Peyer's patch (tissue), 4 donors: ENCODE data around the gene ETV4. TPM values are rescaled to one million over a fixed set of nuclear protein-coding genes. Genes with fewer than 3 reads are reported as not detected.
A peak's percentile ranks its signal among the peaks of the same experiment; 100 is the strongest.

Experiments used
- DNase-seq, 3 donors: peaks; one replicate each; pipeline ENCODE4 v3.0.0-alpha.2; 2017 to 2019
- H3K27ac ChIP-seq, 4 donors: fragments of 200-600 bp; sonication (generic); one replicate each; pipeline ENCODE4 v1.5.1; 2016 to 2019
- H3K27me3 ChIP-seq, 2 donors: fragments of 200-600 bp; sonication (generic); one replicate each; pipeline ENCODE4 v1.5.1; 2019
- H3K36me3 ChIP-seq, 3 donors: fragments of 200-600 bp; sonication (generic); one replicate each; pipeline ENCODE4 v1.5.1; 2016 to 2019
- H3K4me1 ChIP-seq, 4 donors: fragments of 200-600 bp; sonication (generic); one replicate each; pipeline ENCODE4 v1.5.1; 2016 to 2019
- H3K4me3 ChIP-seq, 4 donors: fragments of 200-600 bp; sonication (generic); 1 replicate in 3 of 4; 2 replicates in 1 of 4; pipeline ENCODE4 v1.5.1; 2016 to 2019; ENCODE audit warnings: mild to moderate bottlenecking in 1 of 4
- H3K9me3 ChIP-seq, 4 donors: fragments of 200-600 bp; sonication (generic); one replicate each; pipeline ENCODE4 v1.5.1; 2016 to 2019; ENCODE audit warnings: mild to moderate bottlenecking in 1 of 4
- CTCF ChIP-seq, 6 experiments: fragments of 450-650 bp in 4 of 6; fragments of 200-600 bp in 2 of 6; sonication (generic) in 1 of 6; IDR thresholded peaks; one replicate each; pipeline ENCODE4 v1.5.1; 2017 to 2019; ENCODE audit warnings: antibody characterized with exemption in 6 of 6, mild to moderate bottlenecking in 3 of 6, moderate library complexity in 1 of 6
- POLR2A ChIP-seq, 2 donors: fragments of 450-650 bp; IDR thresholded peaks; one replicate each; pipeline ENCODE4 v1.5.1; 2017; ENCODE audit warnings: antibody characterized with exemption in 2 of 2, mild to moderate bottlenecking in 2 of 2, moderate library complexity in 2 of 2
- total RNA-seq, 4 donors: library from RNA; depleted of rRNA; stranded (reverse); fragments of >200 nt; gene quantifications; one replicate each; pipeline ENCODE4 v1.1.0, GENCODE V29; 2016

Gene ETV4
- 10 to 100 TPM in 2 of 4 donors, 1 to 10 TPM in 2; 3.0 to 20.2 (median 9.3) TPM for total RNA-seq

- peak; percentile 87 to 95 (median 93) for DNase-seq
- Histone ChIP-seq H3K27ac (peak within 1 kb of the TSS in 3 of 4 donors; percentile 1 to 32 (median 10)), H3K36me3 (no peaks in the 10 kb centered on the region), H3K4me1 (peaks cover 3 to 26% (median 10%) of the 10 kb centered on the region in 4 donors), H3K4me3 (peak within 1 kb of the TSS; percentile 37 to 64 (median 62)), H3K27me3 (no peaks in the 10 kb centered on the region), H3K9me3 (no peaks in the 10 kb centered on the region)
- TF ChIP-seq CTCF (IDR thresholded peaks at IDR 0.05) (no peak), POLR2A (IDR thresholded peaks at IDR 0.05) (no peak)
These were observed at the start of gene ETV4 for GRCh38 chr17:43546319-43547188. TSS of gene ETV4 (minus strand) at chr17:43546340. CDS start at chr17:43545617, 723 bp downstream.

- no peak for TF ChIP-seq CTCF (IDR thresholded peaks at IDR 0.05)
- TF ChIP-seq POLR2A (IDR thresholded peaks at IDR 0.05), result no peak
- Histone ChIP-seq H3K9me3 (no peaks in the 10 kb centered on the region), H3K36me3 (no peaks in the 10 kb centered on the region), H3K4me1 (peaks cover 0 to 14% (median 0%) of the 10 kb centered on the region in 4 donors), H3K27me3 (no peaks in the 10 kb centered on the region), H3K27ac (no peak overlapping the region), H3K4me3 (no peak overlapping the region)
- DNase-seq, result no peak
These were observed 49.3 kb upstream of the ETV4 start for GRCh38 chr17:43595466-43595865.

GRCh38 chr17:43591779-43592562 is 45.8 kb upstream of the ETV4 start:
- no peak overlapping the region for H3K4me3 ChIP-seq
- no peak for TF ChIP-seq CTCF (IDR thresholded peaks at IDR 0.05)
- no peak for TF ChIP-seq POLR2A (IDR thresholded peaks at IDR 0.05)

GRCh38 chr17:43591001-43591400 is 44.9 kb upstream of the ETV4 start:
- peaks cover 0 to 23% (median 0%) of the 10 kb centered on the region in 4 donors for H3K4me1 ChIP-seq
- no peak for TF ChIP-seq CTCF (IDR thresholded peaks at IDR 0.05)
- no peak for TF ChIP-seq POLR2A (IDR thresholded peaks at IDR 0.05)

More at GRCh38 chr17:43591779-43592562, 45.8 kb upstream of the ETV4 start:
- Histone ChIP-seq H3K27ac (peak overlapping the region; percentile 52 to 74 (median 62)), H3K9me3 (no peaks in the 10 kb centered on the region), H3K4me1 (peaks cover 0 to 23% (median 0%) of the 10 kb centered on the region in 4 donors), H3K27me3 (no peaks in the 10 kb centered on the region), H3K36me3 (no peaks in the 10 kb centered on the region)
- peak in 2 of 3 donors; percentile 16 to 65 for DNase-seq

GRCh38 chr17:43588664-43589435 is 42.7 kb upstream of the ETV4 start:
- Histone ChIP-seq H3K4me1 (peaks cover 0 to 23% (median 0%) of the 10 kb centered on the region in 4 donors), H3K9me3 (no peaks in the 10 kb centered on the region), H3K4me3 (no peak overlapping the region), H3K27me3 (no peaks in the 10 kb centered on the region), H3K36me3 (no peaks in the 10 kb centered on the region), H3K27ac (no peak overlapping the region)
- peak in 2 of 3 donors; percentile 16 to 51 for DNase-seq
- TF ChIP-seq POLR2A (IDR thresholded peaks at IDR 0.05), result no peak
- TF ChIP-seq CTCF (IDR thresholded peaks at IDR 0.05), result no peak

More at GRCh38 chr17:43591001-43591400, 44.9 kb upstream of the ETV4 start:
- Histone ChIP-seq H3K27me3 (no peaks in the 10 kb centered on the region), H3K4me3 (no peak overlapping the region), H3K36me3 (no peaks in the 10 kb centered on the region), H3K27ac (peak overlapping the region; percentile 52 to 74 (median 62)), H3K9me3 (no peaks in the 10 kb centered on the region)
- DNase-seq, result no peak
